Kidney epithelial cell (primary cell): Measurements from ENCODE around the gene HS3ST3B1. TPM values are rescaled to one million over a fixed set of nuclear protein-coding genes. Genes with fewer than 3 reads are reported as not detected.

Source experiments
- DNase-seq: peaks from one replicate; pipeline ENCODE4 v3.0.0-alpha.2; 2010; ENCODE audit warnings: low read depth
- H3K27me3 ChIP-seq: 2 replicates; pipeline ENCODE4 v1.6.0; 2011; ENCODE audit warnings: low read length; ENCODE audit not compliant: control insufficient read depth, insufficient read depth
- H3K36me3 ChIP-seq: 2 replicates; pipeline ENCODE4 v1.5.1; 2011; ENCODE audit warnings: low read length; ENCODE audit not compliant: control insufficient read depth, insufficient read depth
- H3K4me3 ChIP-seq: 2 replicates; pipeline ENCODE4 v1.5.1; 2011; ENCODE audit warnings: low read depth, mild to moderate bottlenecking, control low read depth, low read length
- total RNA-seq: library from RNA; depleted of rRNA; stranded (reverse); fragments of >200 nt; gene quantifications from 2 replicates; pipeline ENCODE4 v1.2.3, GENCODE V29; 2015
- TF ChIP-seq, protein P1 (sequence below): IDR thresholded peaks from 2 replicates; pipeline ENCODE4 v1.5.1; 2011; ENCODE audit warnings: mild to moderate bottlenecking, moderate library complexity, low read length, control low read depth, inconsistent platforms; ENCODE audit not compliant: insufficient read depth, poor library complexity, severe bottlenecking

Gene HS3ST3B1
- total RNA-seq, 1 donor from 2014 or later = 25.1 TPM

DNA sequence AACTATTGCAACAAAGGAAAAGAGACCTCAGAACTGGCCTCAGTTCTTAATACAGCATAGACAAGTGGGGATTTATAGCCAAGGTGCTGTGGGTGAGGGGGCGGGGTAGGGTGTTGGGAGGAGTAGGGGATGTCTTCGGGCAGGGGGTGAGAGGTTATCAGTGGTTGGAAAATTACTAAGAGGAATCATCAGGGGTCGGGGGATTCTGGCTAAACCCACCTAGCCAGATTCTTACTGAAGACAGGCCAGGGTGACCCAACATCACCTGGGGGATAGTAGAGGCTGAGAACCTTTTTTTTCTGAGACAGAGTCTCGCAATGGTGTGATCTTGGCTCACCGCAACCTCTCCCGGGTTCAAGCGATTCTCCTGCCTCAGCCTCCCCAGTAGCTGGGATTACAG, 32.6 kb downstream of the HS3ST3B1 start:
- Histone ChIP-seq H3K27me3 (no peaks in the 10 kb centered on the region), H3K36me3 (no peaks in the 10 kb centered on the region), H3K4me3 (no peak overlapping the region)
- DNase-seq = no peak
- TF ChIP-seq, protein P1, sequence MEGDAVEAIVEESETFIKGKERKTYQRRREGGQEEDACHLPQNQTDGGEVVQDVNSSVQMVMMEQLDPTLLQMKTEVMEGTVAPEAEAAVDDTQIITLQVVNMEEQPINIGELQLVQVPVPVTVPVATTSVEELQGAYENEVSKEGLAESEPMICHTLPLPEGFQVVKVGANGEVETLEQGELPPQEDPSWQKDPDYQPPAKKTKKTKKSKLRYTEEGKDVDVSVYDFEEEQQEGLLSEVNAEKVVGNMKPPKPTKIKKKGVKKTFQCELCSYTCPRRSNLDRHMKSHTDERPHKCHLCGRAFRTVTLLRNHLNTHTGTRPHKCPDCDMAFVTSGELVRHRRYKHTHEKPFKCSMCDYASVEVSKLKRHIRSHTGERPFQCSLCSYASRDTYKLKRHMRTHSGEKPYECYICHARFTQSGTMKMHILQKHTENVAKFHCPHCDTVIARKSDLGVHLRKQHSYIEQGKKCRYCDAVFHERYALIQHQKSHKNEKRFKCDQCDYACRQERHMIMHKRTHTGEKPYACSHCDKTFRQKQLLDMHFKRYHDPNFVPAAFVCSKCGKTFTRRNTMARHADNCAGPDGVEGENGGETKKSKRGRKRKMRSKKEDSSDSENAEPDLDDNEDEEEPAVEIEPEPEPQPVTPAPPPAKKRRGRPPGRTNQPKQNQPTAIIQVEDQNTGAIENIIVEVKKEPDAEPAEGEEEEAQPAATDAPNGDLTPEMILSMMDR = no peak

DNA sequence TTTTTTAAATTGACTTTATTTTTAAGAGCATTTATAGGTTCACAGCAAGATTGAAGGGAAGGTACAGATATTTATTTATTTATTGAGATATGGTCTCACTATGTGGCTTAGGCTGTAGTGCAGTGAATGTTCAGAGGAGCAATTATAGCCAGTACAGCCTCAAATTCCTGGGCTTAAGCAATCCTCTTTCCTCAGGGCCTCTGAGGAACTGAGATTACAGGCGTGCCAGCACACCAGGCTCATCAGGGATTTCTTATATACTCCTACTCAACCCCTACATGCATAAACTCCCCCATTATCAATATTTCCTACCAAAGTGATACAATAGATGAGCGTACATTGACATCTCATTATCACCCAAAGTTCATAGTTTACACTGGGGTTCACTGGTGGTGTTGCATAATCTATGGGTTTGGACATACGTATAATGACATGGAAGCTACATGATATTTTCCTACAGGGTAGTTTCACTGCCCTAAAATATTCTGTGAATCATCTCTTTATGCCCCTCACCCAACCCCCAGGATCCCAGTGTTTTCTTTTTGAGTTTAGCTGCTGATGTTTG, 33.5 kb downstream of the HS3ST3B1 start:
- no peak overlapping the region for H3K4me3 ChIP-seq
- TF ChIP-seq, protein P1 = no peak
- no peaks in the 10 kb centered on the region for H3K27me3 ChIP-seq
- no peaks in the 10 kb centered on the region for H3K36me3 ChIP-seq
- DNase-seq = no peak

DNA sequence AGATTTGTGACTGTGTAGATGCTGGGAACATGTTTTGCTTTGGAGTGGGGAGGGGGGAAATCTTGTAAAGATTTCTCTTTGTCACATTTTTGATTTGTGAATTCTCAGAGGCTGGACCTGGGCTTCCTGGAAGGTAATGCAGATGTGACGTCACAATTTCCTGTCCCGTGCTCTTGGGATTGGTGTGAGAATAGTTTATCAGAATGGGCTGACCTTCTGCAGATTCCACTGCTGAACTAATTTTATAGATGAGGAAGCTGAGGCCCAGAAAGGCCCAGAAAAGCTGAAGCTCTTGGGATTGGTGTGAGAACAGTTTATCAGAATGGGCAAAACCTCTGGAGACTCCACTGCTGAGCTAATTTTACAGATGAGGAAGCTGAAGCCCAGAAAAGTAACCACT, 34.0 kb downstream of the HS3ST3B1 start:
- Histone ChIP-seq H3K27me3 (no peaks in the 10 kb centered on the region), H3K36me3 (no peaks in the 10 kb centered on the region), H3K4me3 (no peak overlapping the region)
- TF ChIP-seq, protein P1 = no peak
- no peak for DNase-seq

DNA sequence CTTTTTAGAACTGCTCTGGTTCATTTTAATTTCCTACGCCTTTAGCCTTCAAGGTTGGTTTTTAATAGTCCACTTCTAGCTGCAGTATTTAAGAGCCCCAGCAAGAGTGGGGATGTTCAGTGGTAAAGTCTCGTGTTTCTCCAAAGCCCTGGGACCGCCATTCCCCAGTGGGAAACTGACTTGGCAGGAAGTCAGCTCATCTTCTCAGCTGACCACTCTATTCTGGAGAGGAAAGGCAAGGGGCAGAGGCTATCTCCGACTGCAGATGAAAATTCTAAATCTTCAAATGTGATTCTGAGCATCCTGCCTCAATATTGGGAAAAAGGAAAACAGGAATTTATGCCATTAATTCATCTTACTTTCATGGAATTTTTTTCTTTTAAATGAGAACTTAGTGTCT, 35.5 kb downstream of the HS3ST3B1 start:
- Histone ChIP-seq H3K36me3 (no peaks in the 10 kb centered on the region), H3K27me3 (no peaks in the 10 kb centered on the region)
- TF ChIP-seq, protein P1 = no peak

DNA sequence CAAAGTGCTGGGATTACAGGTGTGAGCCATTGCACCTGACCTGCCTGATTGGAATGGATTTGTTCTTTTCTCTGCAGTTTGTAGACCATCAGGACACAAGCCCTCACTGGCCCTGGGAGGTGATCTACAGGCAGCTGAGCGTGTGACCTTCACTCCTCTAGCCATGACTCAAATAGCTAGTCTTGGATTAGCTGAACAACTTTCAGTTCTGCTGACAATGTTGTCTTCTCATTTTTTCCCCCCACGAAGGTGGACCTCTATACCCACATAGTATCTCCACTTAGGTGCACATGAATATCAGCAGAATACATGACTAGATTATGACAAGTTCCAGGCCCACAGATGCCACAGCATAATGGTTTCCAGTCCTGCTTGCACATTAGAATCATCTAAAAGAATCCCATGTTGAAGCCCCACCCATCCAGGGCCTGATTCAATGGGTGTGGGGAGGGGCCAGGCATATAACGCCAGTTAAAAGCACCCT, 36.8 kb downstream of the HS3ST3B1 start:
- TF ChIP-seq, protein P1 = no peak
- H3K4me3 ChIP-seq = no peak overlapping the region
- no peak for DNase-seq
- no peaks in the 10 kb centered on the region for H3K27me3 ChIP-seq
- no peaks in the 10 kb centered on the region for H3K36me3 ChIP-seq

More for the DNA sequence above, 35.5 kb downstream of the HS3ST3B1 start:
- DNase-seq = no peak
- no peak overlapping the region for H3K4me3 ChIP-seq
